Measurements from ENCODE around the gene ABCA5. TPM values are rescaled to one million over a fixed set of nuclear protein-coding genes. Genes with fewer than 3 reads are reported as not detected.

The ABCA5 gene
- total RNA-seq = 12.0 and 13.3 TPM in 2 replicates

GRCh38 chr17:69327060-69327831 lies at the start of gene ABCA5:
ABCA5 (minus strand) TSS chr17:69327133; CDS start chr17:69314415, 12,718 bp downstream.
- peak; percentile 96 for DNase-seq
- Mint-ChIP-seq H3K27me3 (peaks cover 26% of the 10 kb centered on the region), H3K36me3 (ENCODE audit: low read depth) (peaks cover 9% of the 10 kb centered on the region), H3K27ac (peak within 1 kb of the TSS; percentile 98), H3K9me3 (peaks cover 4% of the 10 kb centered on the region), H3K4me3 (peak within 1 kb of the TSS; percentile 99), H3K4me1 (peaks cover 29% of the 10 kb centered on the region)
- intact Hi-C loops (cut with micrococcal nuclease) = loop anchor here (1.0 to 10.0 kb wide), 4 partner anchors 87 to 1332 kb away; partner anchors contain the start of genes ARSG, C17orf58, MAP2K6 and PRKAR1A

GRCh38 chr17:69375229-69375628 lies 48.3 kb upstream of the ABCA5 start:
- H3K27me3 Mint-ChIP-seq = no peaks in the 10 kb centered on the region
- intact Hi-C loops (cut with micrococcal nuclease) = no loop called here
- no peak for DNase-seq
- H3K36me3 Mint-ChIP-seq (ENCODE audit: low read depth) = no peaks in the 10 kb centered on the region
- no peak overlapping the region for H3K4me3 Mint-ChIP-seq
- H3K27ac Mint-ChIP-seq = no peak overlapping the region
- H3K4me1 Mint-ChIP-seq = peaks cover 2% of the 10 kb centered on the region
- no peaks in the 10 kb centered on the region for H3K9me3 Mint-ChIP-seq

- no peak for DNase-seq
- Mint-ChIP-seq H3K36me3 (ENCODE audit: low read depth) (no peaks in the 10 kb centered on the region), H3K27me3 (peaks cover 2% of the 10 kb centered on the region), H3K27ac (no peak overlapping the region), H3K4me1 (peaks cover 4% of the 10 kb centered on the region), H3K9me3 (no peaks in the 10 kb centered on the region), H3K4me3 (no peak overlapping the region)
- intact Hi-C loops (cut with micrococcal nuclease) = no loop called here
Measured at GRCh38 chr17:69373069-69373468, 46.1 kb upstream of the ABCA5 start.

- intact Hi-C loops (cut with micrococcal nuclease) = no loop called here
- H3K4me3 Mint-ChIP-seq = no peak overlapping the region
- H3K27me3 Mint-ChIP-seq = peaks cover 2% of the 10 kb centered on the region
- H3K27ac Mint-ChIP-seq = no peak overlapping the region
- peaks cover 7% of the 10 kb centered on the region for H3K4me1 Mint-ChIP-seq
- no peaks in the 10 kb centered on the region for H3K9me3 Mint-ChIP-seq
- no peaks in the 10 kb centered on the region for H3K36me3 Mint-ChIP-seq (ENCODE audit: low read depth)
- no peak for DNase-seq
Measured at GRCh38 chr17:69367298-69367697, 40.4 kb upstream of the ABCA5 start.

GRCh38 chr17:69363488-69364210 lies 36.7 kb upstream of the ABCA5 start:
- intact Hi-C loops (cut with micrococcal nuclease) = no loop called here
- H3K4me1 Mint-ChIP-seq = peaks cover 7% of the 10 kb centered on the region

GRCh38 chr17:69361156-69361555 lies 34.2 kb upstream of the ABCA5 start:
- no peak overlapping the region for H3K27ac Mint-ChIP-seq
- no peak overlapping the region for H3K4me3 Mint-ChIP-seq
- no peaks in the 10 kb centered on the region for H3K4me1 Mint-ChIP-seq

More at GRCh38 chr17:69363488-69364210, 36.7 kb upstream of the ABCA5 start:
- no peak for DNase-seq
- no peak overlapping the region for H3K27ac Mint-ChIP-seq
- H3K9me3 Mint-ChIP-seq = no peaks in the 10 kb centered on the region
- H3K36me3 Mint-ChIP-seq (ENCODE audit: low read depth) = no peaks in the 10 kb centered on the region
- H3K27me3 Mint-ChIP-seq = peaks cover 4% of the 10 kb centered on the region
- H3K4me3 Mint-ChIP-seq = no peak overlapping the region

GRCh38 chr17:69358688-69359596 lies 32.0 kb upstream of the ABCA5 start:
- DNase-seq = no peak
- no peaks in the 10 kb centered on the region for H3K36me3 Mint-ChIP-seq (ENCODE audit: low read depth)
- H3K4me1 Mint-ChIP-seq = no peaks in the 10 kb centered on the region
- no peak overlapping the region for H3K4me3 Mint-ChIP-seq
- peaks cover 9% of the 10 kb centered on the region for H3K27me3 Mint-ChIP-seq
- H3K27ac Mint-ChIP-seq = no peak overlapping the region
- H3K9me3 Mint-ChIP-seq = no peaks in the 10 kb centered on the region
- intact Hi-C loops (cut with micrococcal nuclease) = no loop called here

More at GRCh38 chr17:69361156-69361555, 34.2 kb upstream of the ABCA5 start:
- peaks cover 2% of the 10 kb centered on the region for H3K27me3 Mint-ChIP-seq
- H3K9me3 Mint-ChIP-seq = no peaks in the 10 kb centered on the region
- intact Hi-C loops (cut with micrococcal nuclease) = no loop called here
- no peaks in the 10 kb centered on the region for H3K36me3 Mint-ChIP-seq (ENCODE audit: low read depth)
- no peak for DNase-seq

GRCh38 chr17:69357701-69358100 lies 30.8 kb upstream of the ABCA5 start:
- intact Hi-C loops (cut with micrococcal nuclease) = no loop called here
- Mint-ChIP-seq H3K36me3 (ENCODE audit: low read depth) (no peaks in the 10 kb centered on the region), H3K4me3 (no peak overlapping the region), H3K27me3 (peaks cover 12% of the 10 kb centered on the region), H3K4me1 (no peaks in the 10 kb centered on the region), H3K9me3 (no peaks in the 10 kb centered on the region), H3K27ac (no peak overlapping the region)
- no peak for DNase-seq

- peaks cover 18% of the 10 kb centered on the region for H3K27me3 Mint-ChIP-seq
- intact Hi-C loops (cut with micrococcal nuclease) = no loop called here
- no peak overlapping the region for H3K4me3 Mint-ChIP-seq
- no peaks in the 10 kb centered on the region for H3K9me3 Mint-ChIP-seq
- H3K4me1 Mint-ChIP-seq = no peaks in the 10 kb centered on the region
- no peak for DNase-seq
- H3K36me3 Mint-ChIP-seq (ENCODE audit: low read depth) = no peaks in the 10 kb centered on the region
- H3K27ac Mint-ChIP-seq = no peak overlapping the region
Measured at GRCh38 chr17:69356625-69357024, 29.7 kb upstream of the ABCA5 start.

GRCh38 chr17:69350911-69351310 lies 24.0 kb upstream of the ABCA5 start:
- H3K4me1 Mint-ChIP-seq = no peaks in the 10 kb centered on the region
- peaks cover 24% of the 10 kb centered on the region for H3K27me3 Mint-ChIP-seq
- H3K9me3 Mint-ChIP-seq = no peaks in the 10 kb centered on the region
- no peak overlapping the region for H3K4me3 Mint-ChIP-seq
- DNase-seq = no peak
- intact Hi-C loops (cut with micrococcal nuclease) = no loop called here
- H3K27ac Mint-ChIP-seq = no peak overlapping the region
- no peaks in the 10 kb centered on the region for H3K36me3 Mint-ChIP-seq (ENCODE audit: low read depth)

- no peaks in the 10 kb centered on the region for H3K4me1 Mint-ChIP-seq
- H3K27ac Mint-ChIP-seq = no peak overlapping the region
- H3K9me3 Mint-ChIP-seq = no peaks in the 10 kb centered on the region
- intact Hi-C loops (cut with micrococcal nuclease) = no loop called here
- DNase-seq = no peak
- no peaks in the 10 kb centered on the region for H3K36me3 Mint-ChIP-seq (ENCODE audit: low read depth)
- H3K4me3 Mint-ChIP-seq = no peak overlapping the region
- H3K27me3 Mint-ChIP-seq = peaks cover 20% of the 10 kb centered on the region
Measured at GRCh38 chr17:69348429-69348828, 21.5 kb upstream of the ABCA5 start.

GRCh38 chr17:69346766-69347165 lies 19.8 kb upstream of the ABCA5 start:
- DNase-seq = no peak
- H3K27me3 Mint-ChIP-seq = peaks cover 17% of the 10 kb centered on the region
- H3K27ac Mint-ChIP-seq = no peak overlapping the region
- no peaks in the 10 kb centered on the region for H3K4me1 Mint-ChIP-seq
- H3K36me3 Mint-ChIP-seq (ENCODE audit: low read depth) = no peaks in the 10 kb centered on the region
- H3K4me3 Mint-ChIP-seq = no peak overlapping the region
- intact Hi-C loops (cut with micrococcal nuclease) = no loop called here
- H3K9me3 Mint-ChIP-seq = no peaks in the 10 kb centered on the region

- Mint-ChIP-seq H3K4me1 (no peaks in the 10 kb centered on the region), H3K27ac (no peak overlapping the region), H3K4me3 (no peak overlapping the region), H3K9me3 (no peaks in the 10 kb centered on the region), H3K36me3 (ENCODE audit: low read depth) (no peaks in the 10 kb centered on the region), H3K27me3 (peaks cover 14% of the 10 kb centered on the region)
- intact Hi-C loops (cut with micrococcal nuclease) = no loop called here
- no peak for DNase-seq
Measured at GRCh38 chr17:69344939-69345338, 18.0 kb upstream of the ABCA5 start.
